ENCODE data around the gene HIVEP3. TPM values are rescaled to one million over a fixed set of nuclear protein-coding genes. Genes with fewer than 3 reads are reported as not detected.

Gene HIVEP3
- total RNA-seq, 1 experiment from 2014 or later: 3.1 TPM

GRCh38 chr1:41500781-41501518, 417.8 kb downstream of the HIVEP3 start:
- intact Hi-C loops (cut with micrococcal nuclease; ENCODE audit: unreplicated experiment): no loop called here
- Histone ChIP-seq H3K9me3 (ENCODE audit: low read depth, low read length, poor library complexity, severe bottlenecking) (no peaks in the 10 kb centered on the region), H3K27me3 (replicated peaks; ENCODE audit: insufficient read depth, low read depth, low read length, poor library complexity) (no peaks in the 10 kb centered on the region), H3K4me3 (ENCODE audit: low read depth, low read length, poor library complexity, severe bottlenecking) (no peak overlapping the region), H3K27ac (ENCODE audit: low read depth, low read length, poor library complexity, severe bottlenecking) (no peak overlapping the region), H3K4me1 (ENCODE audit: insufficient read depth, low read length, poor library complexity, severe bottlenecking) (peaks cover 27% of the 10 kb centered on the region), H3K36me3 (ENCODE audit: insufficient read depth, low read length, poor library complexity, severe bottlenecking) (no peaks in the 10 kb centered on the region)
- TF ChIP-seq CTCF (conservative IDR thresholded peaks at IDR 0.05; ENCODE audit: low read depth, low read length): no peak
- TF ChIP-seq EZH2 (IDR thresholded peaks at IDR 0.05; ENCODE audit: borderline replicate concordance, low read depth, low read length, poor library complexity, severe bottlenecking): no peak
- ChIA-PET CTCF (no interaction called here), POLR2A (ENCODE audit: low non-redundant PET) (no interaction called here)
- DNase-seq (ENCODE audit: low spot score): no peak
- no TSS peak for BruUV-seq (replicated peaks)

- ChIA-PET POLR2A (ENCODE audit: low non-redundant PET) (no interaction called here), CTCF (no interaction called here)
- no peak overlapping the region for H3K27ac ChIP-seq (ENCODE audit: low read depth, low read length, poor library complexity, severe bottlenecking)
Observed at GRCh38 chr1:41500378-41500777, 418.3 kb downstream of the HIVEP3 start.

GRCh38 chr1:41499591-41499990, 419.1 kb downstream of the HIVEP3 start:
- H3K27me3 ChIP-seq (replicated peaks; ENCODE audit: insufficient read depth, low read depth, low read length, poor library complexity): no peaks in the 10 kb centered on the region
- ChIA-PET POLR2A (ENCODE audit: low non-redundant PET) (no interaction called here), CTCF (no interaction called here)
- peaks cover 27% of the 10 kb centered on the region for H3K4me1 ChIP-seq (ENCODE audit: insufficient read depth, low read length, poor library complexity, severe bottlenecking)
- no peaks in the 10 kb centered on the region for H3K36me3 ChIP-seq (ENCODE audit: insufficient read depth, low read length, poor library complexity, severe bottlenecking)
- no peak for DNase-seq (ENCODE audit: low spot score)
- no peak overlapping the region for H3K4me3 ChIP-seq (ENCODE audit: low read depth, low read length, poor library complexity, severe bottlenecking)
- no peaks in the 10 kb centered on the region for H3K9me3 ChIP-seq (ENCODE audit: low read depth, low read length, poor library complexity, severe bottlenecking)
- TF ChIP-seq CTCF (conservative IDR thresholded peaks at IDR 0.05; ENCODE audit: low read depth, low read length) (no peak), EZH2 (IDR thresholded peaks at IDR 0.05; ENCODE audit: borderline replicate concordance, low read depth, low read length, poor library complexity, severe bottlenecking) (no peak)
- H3K27ac ChIP-seq (ENCODE audit: low read depth, low read length, poor library complexity, severe bottlenecking): no peak overlapping the region
- no TSS peak for BruUV-seq (replicated peaks)
- intact Hi-C loops (cut with micrococcal nuclease; ENCODE audit: unreplicated experiment): no loop called here

More at GRCh38 chr1:41500378-41500777, 418.3 kb downstream of the HIVEP3 start:
- TF ChIP-seq CTCF (conservative IDR thresholded peaks at IDR 0.05; ENCODE audit: low read depth, low read length) (no peak), EZH2 (IDR thresholded peaks at IDR 0.05; ENCODE audit: borderline replicate concordance, low read depth, low read length, poor library complexity, severe bottlenecking) (no peak)
- no peaks in the 10 kb centered on the region for H3K36me3 ChIP-seq (ENCODE audit: insufficient read depth, low read length, poor library complexity, severe bottlenecking)
- DNase-seq (ENCODE audit: low spot score): no peak
- peaks cover 27% of the 10 kb centered on the region for H3K4me1 ChIP-seq (ENCODE audit: insufficient read depth, low read length, poor library complexity, severe bottlenecking)
- BruUV-seq (replicated peaks): no TSS peak
- no peaks in the 10 kb centered on the region for H3K9me3 ChIP-seq (ENCODE audit: low read depth, low read length, poor library complexity, severe bottlenecking)
- intact Hi-C loops (cut with micrococcal nuclease; ENCODE audit: unreplicated experiment): no loop called here
- no peaks in the 10 kb centered on the region for H3K27me3 ChIP-seq (replicated peaks; ENCODE audit: insufficient read depth, low read depth, low read length, poor library complexity)
- no peak overlapping the region for H3K4me3 ChIP-seq (ENCODE audit: low read depth, low read length, poor library complexity, severe bottlenecking)
